H9 (cell line): ENCODE results near the gene SMTN. TPM values are rescaled to one million over a fixed set of nuclear protein-coding genes. Genes with fewer than 3 reads are reported as not detected.

ENCODE experiments used
- DNase-seq: peaks from one replicate; pipeline ENCODE4 v3.0.0-alpha.2; 2017
- H2AFZ ChIP-seq: one replicate; pipeline ENCODE4 v1.6.1; 2013; ENCODE audit warnings: mild to moderate bottlenecking, low read length, control low read depth, moderate library complexity
- H2AK5ac ChIP-seq: 2 replicates; pipeline ENCODE4 v1.6.1; 2013; ENCODE audit warnings: low read length, control low read depth, mixed read lengths; ENCODE audit not compliant: insufficient read length
- H2BK120ac ChIP-seq: one replicate; pipeline ENCODE4 v1.6.1; 2013; ENCODE audit warnings: low read depth, mild to moderate bottlenecking, low read length, control low read depth, inconsistent platforms; ENCODE audit not compliant: poor library complexity, severe bottlenecking
- H2BK12ac ChIP-seq: 2 replicates; pipeline ENCODE4 v1.6.1; 2013; ENCODE audit warnings: low read length, control low read depth, mixed read lengths, low read depth; ENCODE audit not compliant: insufficient read length
- H2BK15ac ChIP-seq: 2 replicates; pipeline ENCODE4 v1.6.1; 2013; ENCODE audit warnings: low read depth, low read length, control low read depth
- H2BK20ac ChIP-seq: one replicate; pipeline ENCODE4 v1.6.1; 2013; ENCODE audit warnings: low read depth, mild to moderate bottlenecking, low read length, control low read depth, inconsistent platforms; ENCODE audit not compliant: poor library complexity, severe bottlenecking
- H2BK5ac ChIP-seq: 2 replicates; pipeline ENCODE4 v1.6.1; 2013; ENCODE audit warnings: low read length, control low read depth, mixed read lengths; ENCODE audit not compliant: insufficient read length
- H3K14ac ChIP-seq: 2 replicates; pipeline ENCODE4 v1.6.1; 2013; ENCODE audit warnings: low read length, control low read depth; ENCODE audit not compliant: insufficient read depth
- H3K18ac ChIP-seq: 2 replicates; pipeline ENCODE4 v1.6.1; 2013; ENCODE audit warnings: low read depth, mild to moderate bottlenecking, mixed read lengths, low read length, control low read depth; ENCODE audit not compliant: insufficient read length
- H3K23ac ChIP-seq: 2 replicates; pipeline ENCODE4 v1.6.1; 2013; ENCODE audit warnings: low read length, control low read depth, mixed read lengths, low read depth; ENCODE audit not compliant: insufficient read length
- H3K23me2 ChIP-seq: 2 replicates; pipeline ENCODE4 v1.6.1; 2013; ENCODE audit warnings: low read depth, mild to moderate bottlenecking, mixed read lengths, low read length, control low read depth; ENCODE audit not compliant: insufficient read length, poor library complexity, severe bottlenecking
- H3K27ac ChIP-seq: 2 replicates; pipeline ENCODE4 v1.5.1; 2013; ENCODE audit warnings: low read length, control low read depth, mixed read lengths, low read depth; ENCODE audit not compliant: insufficient read length
- H3K27me3 ChIP-seq: 2 replicates; pipeline ENCODE4 v1.6.1; 2013; ENCODE audit warnings: low read length, control low read depth, inconsistent platforms; ENCODE audit not compliant: insufficient read depth
- H3K4ac ChIP-seq: 2 replicates; pipeline ENCODE4 v1.6.1; 2013; ENCODE audit warnings: low read depth, mild to moderate bottlenecking, control low read depth, inconsistent platforms, low read length, moderate library complexity
- H3K4me1 ChIP-seq: 2 replicates; pipeline ENCODE4 v1.6.1; 2013; ENCODE audit warnings: low read length, control low read depth, inconsistent platforms; ENCODE audit not compliant: insufficient read depth
- H3K4me2 ChIP-seq: 2 replicates; pipeline ENCODE4 v1.6.1; 2013; ENCODE audit warnings: low read length, control low read depth, mixed read lengths; ENCODE audit not compliant: insufficient read length, insufficient read depth
- H3K56ac ChIP-seq: 2 replicates; pipeline ENCODE4 v1.6.1; 2013; ENCODE audit warnings: low read depth, mild to moderate bottlenecking, mixed read lengths, low read length, control low read depth; ENCODE audit not compliant: insufficient read length
- H3K79me1 ChIP-seq: 2 replicates; pipeline ENCODE4 v1.6.1; 2013; ENCODE audit warnings: low read depth, mild to moderate bottlenecking, moderate library complexity, low read length, control low read depth, inconsistent platforms; ENCODE audit not compliant: insufficient read depth, poor library complexity, severe bottlenecking
- H3K79me2 ChIP-seq: 2 replicates; pipeline ENCODE4 v1.6.1; 2013; ENCODE audit warnings: low read length, control low read depth, inconsistent platforms; ENCODE audit not compliant: insufficient read depth
- H3K9ac ChIP-seq: 2 replicates; pipeline ENCODE4 v1.6.1; 2013; ENCODE audit warnings: low read length, control low read depth, mixed read lengths; ENCODE audit not compliant: insufficient read length; ENCODE audit errors: extremely low read depth
- H3K9me3 ChIP-seq: one replicate; pipeline ENCODE4 v1.6.1; 2013; ENCODE audit warnings: low read depth, low read length, inconsistent platforms; ENCODE audit not compliant: control insufficient read depth
- H3T11ph ChIP-seq: one replicate; pipeline ENCODE4 v1.6.1; 2013; ENCODE audit warnings: mild to moderate bottlenecking, low read length, control low read depth, inconsistent platforms
- H4K20me1 ChIP-seq: one replicate; pipeline ENCODE4 v1.6.1; 2013; ENCODE audit not compliant: control insufficient read depth, insufficient read length, insufficient read depth
- H4K5ac ChIP-seq: 2 replicates; pipeline ENCODE4 v1.6.1; 2013; ENCODE audit warnings: low read depth, mild to moderate bottlenecking, mixed read lengths, low read length, control low read depth; ENCODE audit not compliant: insufficient read length
- H4K8ac ChIP-seq: replicated peaks from 2 replicates; pipeline ENCODE4 v1.6.1; 2013; ENCODE audit warnings: low read length, control low read depth, mixed read lengths, low read depth; ENCODE audit not compliant: insufficient read length
- H4K91ac ChIP-seq: 2 replicates; pipeline ENCODE4 v1.6.1; 2013; ENCODE audit warnings: low read depth, mild to moderate bottlenecking, moderate library complexity, mixed read lengths, low read length, control low read depth; ENCODE audit not compliant: insufficient read length
- H3K27ac Mint-ChIP-seq, 3 experiments: 2 replicates in 2 of 3; 3 replicates in 1 of 3; pipeline ENCODE4 v1.8.0; 2020 to 2021; ENCODE audit warnings: mixed read lengths in 3 of 3, mild to moderate bottlenecking in 1 of 3, moderate library complexity in 1 of 3
- H3K27me3 Mint-ChIP-seq: 2 replicates; pipeline ENCODE4 v1.8.0; 2021; ENCODE audit warnings: low read depth, mild to moderate bottlenecking, moderate library complexity, mixed read lengths
- H3K36me3 Mint-ChIP-seq, 3 experiments: 2 replicates in 2 of 3; 3 replicates in 1 of 3; pipeline ENCODE4 v1.8.0; 2020 to 2021; ENCODE audit warnings: low read depth in 3 of 3, mixed read lengths in 3 of 3; ENCODE audit not compliant: insufficient read depth in 1 of 3
- H3K4me1 Mint-ChIP-seq, 2 experiments: 2 replicates each; pipeline ENCODE4 v1.8.0; 2020; ENCODE audit warnings: mixed read lengths in 2 of 2
- H3K4me3 Mint-ChIP-seq, 2 experiments: 2 replicates in 1 of 2; 3 replicates in 1 of 2; pipeline ENCODE4 v1.8.0; 2020 to 2021; ENCODE audit warnings: mild to moderate bottlenecking in 2 of 2, mixed read lengths in 2 of 2, moderate library complexity in 1 of 2
- H3K9me3 Mint-ChIP-seq, 2 experiments: 2 replicates in 1 of 2; 3 replicates in 1 of 2; pipeline ENCODE4 v1.8.0; 2020; ENCODE audit warnings: mild to moderate bottlenecking in 2 of 2, mixed read lengths in 2 of 2, moderate library complexity in 1 of 2
- CTCF ChIP-seq: fragments of 200-600 bp; sonication (generic); conservative IDR thresholded peaks from 3 replicates; pipeline ENCODE4 v1.8.0; 2021; ENCODE audit warnings: antibody characterized with exemption, mild to moderate bottlenecking
- WGBS: extraction: QIAGEN DNeasy Blood & Tissue Kit; methylation state at CpG from one replicate; pipeline ENCODE4 v1.1.7; 2013; ENCODE audit warnings: missing lambda C conversion rate, low lambda C conversion rate, mixed read lengths; ENCODE audit not compliant: insufficient read length; ENCODE audit errors: extremely low coverage; 5-methylcytosine and 5-hydroxymethylcytosine counted together
- total RNA-seq: library from RNA; stranded (reverse); gene quantifications from 2 replicates; pipeline ENCODE4 v1.2.1, GENCODE V29; 2021

SMTN gene
- total RNA-seq, 1 experiment from 2014 or later = 23.4 TPM

- no peak overlapping the region for H3K23ac ChIP-seq
- peaks cover 11% of the 10 kb centered on the region for H3K23me2 ChIP-seq
- H3K36me3 Mint-ChIP-seq = peaks cover 26 to 34% (median 29%) of the 10 kb centered on the region in 3 experiments; a peak in 6 of 7 replicates
- no peaks in the 10 kb centered on the region for H3K27me3 Mint-ChIP-seq
- H3K27ac Mint-ChIP-seq = no peak overlapping the region
- no peak overlapping the region for H3K4me3 Mint-ChIP-seq
- H2AK5ac ChIP-seq = no peak overlapping the region
- no peak for TF ChIP-seq CTCF
- H3K9ac ChIP-seq = no peak overlapping the region
- no peak overlapping the region for H2BK12ac ChIP-seq
- H2BK20ac ChIP-seq = no peak overlapping the region
- peaks cover 9% of the 10 kb centered on the region for H3K79me1 ChIP-seq
- no peak overlapping the region for H3T11ph ChIP-seq
- DNase-seq = no peak
- no peak overlapping the region for H3K14ac ChIP-seq
- no peak overlapping the region for H3K4me2 ChIP-seq
- no peak overlapping the region for H4K8ac ChIP-seq
- no peak overlapping the region for H3K18ac ChIP-seq
- peaks cover 10% of the 10 kb centered on the region; the same call in 1 of the 2 replicates for H3K79me2 ChIP-seq
- H4K5ac ChIP-seq = no peak overlapping the region
- WGBS = no CpG with 5 or more reads among the region's 6 CpGs
- no peaks in the 10 kb centered on the region for H3K27me3 ChIP-seq
- H2BK120ac ChIP-seq = no peak overlapping the region
- H4K91ac ChIP-seq = no peak overlapping the region
- H3K27ac ChIP-seq = no peak overlapping the region
- no peaks in the 10 kb centered on the region for H4K20me1 ChIP-seq
- H3K4ac ChIP-seq = no peak overlapping the region
- no peaks in the 10 kb centered on the region for H3K9me3 Mint-ChIP-seq
- H3K4me1 ChIP-seq = peaks cover 2% of the 10 kb centered on the region; the same call in 1 of the 2 replicates
- H3K56ac ChIP-seq = no peak overlapping the region
- H2AFZ ChIP-seq = no peak overlapping the region
- peaks cover 10 to 16% of the 10 kb centered on the region in 2 experiments for H3K4me1 Mint-ChIP-seq
- H2BK5ac ChIP-seq = no peak overlapping the region
- no peak overlapping the region for H2BK15ac ChIP-seq
- H3K9me3 ChIP-seq = no peaks in the 10 kb centered on the region
These were observed 54.6 kb downstream of the SMTN start for GRCh38 chr22:31135706-31136105.
